H9 (cell line): ENCODE measurements around the gene ACAD9. TPM values are rescaled to one million over a fixed set of nuclear protein-coding genes. Genes with fewer than 3 reads are reported as not detected.

Experiments
- DNase-seq: peaks from one replicate; pipeline ENCODE4 v3.0.0-alpha.2; 2017
- H2AFZ ChIP-seq: one replicate; pipeline ENCODE4 v1.6.1; 2013; ENCODE audit warnings: mild to moderate bottlenecking, low read length, control low read depth, moderate library complexity
- H2AK5ac ChIP-seq: 2 replicates; pipeline ENCODE4 v1.6.1; 2013; ENCODE audit warnings: low read length, control low read depth, mixed read lengths; ENCODE audit not compliant: insufficient read length
- H2BK120ac ChIP-seq: one replicate; pipeline ENCODE4 v1.6.1; 2013; ENCODE audit warnings: low read depth, mild to moderate bottlenecking, low read length, control low read depth, inconsistent platforms; ENCODE audit not compliant: poor library complexity, severe bottlenecking
- H2BK12ac ChIP-seq: 2 replicates; pipeline ENCODE4 v1.6.1; 2013; ENCODE audit warnings: low read length, control low read depth, mixed read lengths, low read depth; ENCODE audit not compliant: insufficient read length
- H2BK15ac ChIP-seq: 2 replicates; pipeline ENCODE4 v1.6.1; 2013; ENCODE audit warnings: low read depth, low read length, control low read depth
- H2BK20ac ChIP-seq: one replicate; pipeline ENCODE4 v1.6.1; 2013; ENCODE audit warnings: low read depth, mild to moderate bottlenecking, low read length, control low read depth, inconsistent platforms; ENCODE audit not compliant: poor library complexity, severe bottlenecking
- H2BK5ac ChIP-seq: 2 replicates; pipeline ENCODE4 v1.6.1; 2013; ENCODE audit warnings: low read length, control low read depth, mixed read lengths; ENCODE audit not compliant: insufficient read length
- H3K14ac ChIP-seq: 2 replicates; pipeline ENCODE4 v1.6.1; 2013; ENCODE audit warnings: low read length, control low read depth; ENCODE audit not compliant: insufficient read depth
- H3K18ac ChIP-seq: 2 replicates; pipeline ENCODE4 v1.6.1; 2013; ENCODE audit warnings: low read depth, mild to moderate bottlenecking, mixed read lengths, low read length, control low read depth; ENCODE audit not compliant: insufficient read length
- H3K23ac ChIP-seq: 2 replicates; pipeline ENCODE4 v1.6.1; 2013; ENCODE audit warnings: low read length, control low read depth, mixed read lengths, low read depth; ENCODE audit not compliant: insufficient read length
- H3K23me2 ChIP-seq: 2 replicates; pipeline ENCODE4 v1.6.1; 2013; ENCODE audit warnings: low read depth, mild to moderate bottlenecking, mixed read lengths, low read length, control low read depth; ENCODE audit not compliant: insufficient read length, poor library complexity, severe bottlenecking
- H3K27ac ChIP-seq: 2 replicates; pipeline ENCODE4 v1.5.1; 2013; ENCODE audit warnings: low read length, control low read depth, mixed read lengths, low read depth; ENCODE audit not compliant: insufficient read length
- H3K27me3 ChIP-seq: 2 replicates; pipeline ENCODE4 v1.6.1; 2013; ENCODE audit warnings: low read length, control low read depth, inconsistent platforms; ENCODE audit not compliant: insufficient read depth
- H3K4ac ChIP-seq: 2 replicates; pipeline ENCODE4 v1.6.1; 2013; ENCODE audit warnings: low read depth, mild to moderate bottlenecking, control low read depth, inconsistent platforms, low read length, moderate library complexity
- H3K4me1 ChIP-seq: 2 replicates; pipeline ENCODE4 v1.6.1; 2013; ENCODE audit warnings: low read length, control low read depth, inconsistent platforms; ENCODE audit not compliant: insufficient read depth
- H3K4me2 ChIP-seq: 2 replicates; pipeline ENCODE4 v1.6.1; 2013; ENCODE audit warnings: low read length, control low read depth, mixed read lengths; ENCODE audit not compliant: insufficient read length, insufficient read depth
- H3K56ac ChIP-seq: 2 replicates; pipeline ENCODE4 v1.6.1; 2013; ENCODE audit warnings: low read depth, mild to moderate bottlenecking, mixed read lengths, low read length, control low read depth; ENCODE audit not compliant: insufficient read length
- H3K79me1 ChIP-seq: 2 replicates; pipeline ENCODE4 v1.6.1; 2013; ENCODE audit warnings: low read depth, mild to moderate bottlenecking, moderate library complexity, low read length, control low read depth, inconsistent platforms; ENCODE audit not compliant: insufficient read depth, poor library complexity, severe bottlenecking
- H3K79me2 ChIP-seq: 2 replicates; pipeline ENCODE4 v1.6.1; 2013; ENCODE audit warnings: low read length, control low read depth, inconsistent platforms; ENCODE audit not compliant: insufficient read depth
- H3K9ac ChIP-seq: 2 replicates; pipeline ENCODE4 v1.6.1; 2013; ENCODE audit warnings: low read length, control low read depth, mixed read lengths; ENCODE audit not compliant: insufficient read length; ENCODE audit errors: extremely low read depth
- H3K9me3 ChIP-seq: one replicate; pipeline ENCODE4 v1.6.1; 2013; ENCODE audit warnings: low read depth, low read length, inconsistent platforms; ENCODE audit not compliant: control insufficient read depth
- H3T11ph ChIP-seq: one replicate; pipeline ENCODE4 v1.6.1; 2013; ENCODE audit warnings: mild to moderate bottlenecking, low read length, control low read depth, inconsistent platforms
- H4K20me1 ChIP-seq: one replicate; pipeline ENCODE4 v1.6.1; 2013; ENCODE audit not compliant: control insufficient read depth, insufficient read length, insufficient read depth
- H4K5ac ChIP-seq: 2 replicates; pipeline ENCODE4 v1.6.1; 2013; ENCODE audit warnings: low read depth, mild to moderate bottlenecking, mixed read lengths, low read length, control low read depth; ENCODE audit not compliant: insufficient read length
- H4K8ac ChIP-seq: replicated peaks from 2 replicates; pipeline ENCODE4 v1.6.1; 2013; ENCODE audit warnings: low read length, control low read depth, mixed read lengths, low read depth; ENCODE audit not compliant: insufficient read length
- H4K91ac ChIP-seq: 2 replicates; pipeline ENCODE4 v1.6.1; 2013; ENCODE audit warnings: low read depth, mild to moderate bottlenecking, moderate library complexity, mixed read lengths, low read length, control low read depth; ENCODE audit not compliant: insufficient read length
- H3K27ac Mint-ChIP-seq, 3 experiments: 2 replicates in 2 of 3; 3 replicates in 1 of 3; pipeline ENCODE4 v1.8.0; 2020 to 2021; ENCODE audit warnings: mixed read lengths in 3 of 3, mild to moderate bottlenecking in 1 of 3, moderate library complexity in 1 of 3
- H3K27me3 Mint-ChIP-seq: 2 replicates; pipeline ENCODE4 v1.8.0; 2021; ENCODE audit warnings: low read depth, mild to moderate bottlenecking, moderate library complexity, mixed read lengths
- H3K36me3 Mint-ChIP-seq, 3 experiments: 2 replicates in 2 of 3; 3 replicates in 1 of 3; pipeline ENCODE4 v1.8.0; 2020 to 2021; ENCODE audit warnings: low read depth in 3 of 3, mixed read lengths in 3 of 3; ENCODE audit not compliant: insufficient read depth in 1 of 3
- H3K4me1 Mint-ChIP-seq, 2 experiments: 2 replicates each; pipeline ENCODE4 v1.8.0; 2020; ENCODE audit warnings: mixed read lengths in 2 of 2
- H3K4me3 Mint-ChIP-seq, 2 experiments: 2 replicates in 1 of 2; 3 replicates in 1 of 2; pipeline ENCODE4 v1.8.0; 2020 to 2021; ENCODE audit warnings: mild to moderate bottlenecking in 2 of 2, mixed read lengths in 2 of 2, moderate library complexity in 1 of 2
- H3K9me3 Mint-ChIP-seq, 2 experiments: 2 replicates in 1 of 2; 3 replicates in 1 of 2; pipeline ENCODE4 v1.8.0; 2020; ENCODE audit warnings: mild to moderate bottlenecking in 2 of 2, mixed read lengths in 2 of 2, moderate library complexity in 1 of 2
- CTCF ChIP-seq: fragments of 200-600 bp; sonication (generic); conservative IDR thresholded peaks from 3 replicates; pipeline ENCODE4 v1.8.0; 2021; ENCODE audit warnings: antibody characterized with exemption, mild to moderate bottlenecking
- WGBS: extraction: QIAGEN DNeasy Blood & Tissue Kit; methylation state at CpG from one replicate; pipeline ENCODE4 v1.1.7; 2013; ENCODE audit warnings: missing lambda C conversion rate, low lambda C conversion rate, mixed read lengths; ENCODE audit not compliant: insufficient read length; ENCODE audit errors: extremely low coverage; 5-methylcytosine and 5-hydroxymethylcytosine counted together
- total RNA-seq: library from RNA; stranded (reverse); gene quantifications from 2 replicates; pipeline ENCODE4 v1.2.1, GENCODE V29; 2021

The ACAD9 gene
- total RNA-seq, 1 experiment from 2014 or later = 43.1 TPM

GRCh38 chr3:128949158-128949557 is 69.7 kb downstream of the ACAD9 start:
- Histone ChIP-seq H3K4me2 (no peak overlapping the region), H3K9me3 (no peaks in the 10 kb centered on the region), H2BK120ac (no peak overlapping the region), H2BK12ac (no peak overlapping the region), H3K56ac (no peak overlapping the region), H3K27me3 (no peaks in the 10 kb centered on the region), H3K27ac (no peak overlapping the region), H3K23ac (no peak overlapping the region), H2AFZ (no peak overlapping the region), H3K18ac (no peak overlapping the region), H2AK5ac (no peak overlapping the region), H4K91ac (no peak overlapping the region), H2BK15ac (no peak overlapping the region), H3K4me1 (no peaks in the 10 kb centered on the region), H4K20me1 (no peaks in the 10 kb centered on the region), H3K9ac (no peak overlapping the region), H4K8ac (no peak overlapping the region), H3K14ac (no peak overlapping the region), H3K79me1 (no peaks in the 10 kb centered on the region), H3K79me2 (no peaks in the 10 kb centered on the region), H4K5ac (no peak overlapping the region), H3K4ac (no peak overlapping the region), H3K23me2 (no peaks in the 10 kb centered on the region), H2BK5ac (no peak overlapping the region), H2BK20ac (no peak overlapping the region), H3T11ph (no peak overlapping the region)
- H3K27ac Mint-ChIP-seq = no peak overlapping the region
- H3K36me3 Mint-ChIP-seq = peaks cover 3 to 7% (median 4%) of the 10 kb centered on the region in 3 experiments; a peak in 5 of 7 replicates
- WGBS = no CpG with 5 or more reads among the region's 3 CpGs
- no peak overlapping the region for H3K4me3 Mint-ChIP-seq
- TF ChIP-seq CTCF = no peak
- peaks cover 11 to 12% of the 10 kb centered on the region in 2 experiments for H3K9me3 Mint-ChIP-seq
- DNase-seq = no peak
- H3K27me3 Mint-ChIP-seq = peaks cover 5% of the 10 kb centered on the region
- no peaks in the 10 kb centered on the region for H3K4me1 Mint-ChIP-seq
